Pons (tissue), 1 donor: ENCODE results near the gene KRT73.

Source experiments
- DNase-seq: peaks from one replicate; pipeline ENCODE4 v3.0.0-alpha.2; 2016; ENCODE audit warnings: low spot score

KRT73 gene

GRCh38 chr12:52618216-52618615 lies at the start of gene KRT73:
Gene KRT73 (minus strand): TSS chr12:52618559. CDS start chr12:52618524, 35 bp downstream.
- no peak for DNase-seq

DNA sequence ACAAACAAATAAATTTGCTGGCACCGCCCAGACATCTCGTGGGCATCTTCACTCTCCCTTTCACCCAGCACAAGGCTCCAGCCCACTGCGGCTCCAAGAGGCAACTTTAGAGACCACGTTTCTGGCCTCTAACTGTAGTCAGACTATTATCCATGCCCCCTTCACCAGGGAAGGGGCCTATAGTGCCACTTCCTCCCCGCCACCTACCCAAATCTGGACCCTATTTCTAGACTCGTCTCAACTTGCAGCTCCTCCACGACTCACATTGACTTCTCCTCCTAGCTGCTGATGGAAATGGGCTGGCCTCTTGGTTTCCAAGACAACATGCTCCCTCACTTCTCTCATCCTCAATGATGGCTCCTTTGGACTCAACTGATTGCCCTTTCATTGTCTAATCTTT lies 49.6 kb upstream of the KRT73 start:
- no peak for DNase-seq

DNA sequence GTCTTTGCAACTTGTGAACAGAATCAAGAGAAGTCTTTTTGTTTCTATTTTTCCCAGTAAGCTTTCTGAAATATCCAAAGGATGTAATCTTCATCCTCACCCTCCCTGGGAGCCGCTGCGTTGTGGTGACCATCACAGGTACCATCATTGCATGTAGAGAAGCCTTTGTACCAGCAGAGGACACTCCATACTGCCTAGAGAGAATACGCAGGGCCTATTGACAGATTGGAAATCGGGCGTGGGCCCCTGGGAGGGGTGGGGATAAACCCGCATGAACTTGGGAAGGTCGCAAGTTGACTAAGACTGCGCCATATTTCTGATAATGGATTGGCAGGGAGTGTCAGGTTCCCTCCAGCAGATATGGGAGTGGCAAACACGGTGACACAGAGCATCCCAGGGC lies 49.1 kb upstream of the KRT73 start:
- no peak for DNase-seq

DNA sequence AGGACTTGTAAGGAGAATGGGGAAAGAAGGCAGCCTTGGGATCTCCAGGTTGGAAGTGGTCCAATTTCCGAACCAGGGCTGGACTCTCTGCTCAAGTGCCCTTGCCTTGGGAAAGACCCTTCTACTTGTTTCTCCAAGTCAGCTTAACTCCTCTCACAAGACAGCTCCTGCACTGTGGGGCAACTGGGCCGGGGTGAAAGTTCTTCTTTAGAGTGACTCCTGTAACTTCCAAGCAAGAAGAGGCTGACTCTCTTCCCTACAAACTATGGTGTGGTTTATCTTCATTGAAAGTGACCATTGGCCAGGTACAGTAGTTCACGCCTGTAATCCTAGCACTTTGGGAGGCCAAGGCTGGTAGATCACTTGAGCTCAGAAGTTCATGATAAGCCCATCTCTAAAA lies 48.1 kb upstream of the KRT73 start:
- DNase-seq: no peak

- no peak for DNase-seq
Observed at GRCh38 chr12:52663420-52663819, 45.1 kb upstream of the KRT73 start.

GRCh38 chr12:52662918-52663229 lies 44.5 kb upstream of the KRT73 start:
- no peak for DNase-seq

DNA sequence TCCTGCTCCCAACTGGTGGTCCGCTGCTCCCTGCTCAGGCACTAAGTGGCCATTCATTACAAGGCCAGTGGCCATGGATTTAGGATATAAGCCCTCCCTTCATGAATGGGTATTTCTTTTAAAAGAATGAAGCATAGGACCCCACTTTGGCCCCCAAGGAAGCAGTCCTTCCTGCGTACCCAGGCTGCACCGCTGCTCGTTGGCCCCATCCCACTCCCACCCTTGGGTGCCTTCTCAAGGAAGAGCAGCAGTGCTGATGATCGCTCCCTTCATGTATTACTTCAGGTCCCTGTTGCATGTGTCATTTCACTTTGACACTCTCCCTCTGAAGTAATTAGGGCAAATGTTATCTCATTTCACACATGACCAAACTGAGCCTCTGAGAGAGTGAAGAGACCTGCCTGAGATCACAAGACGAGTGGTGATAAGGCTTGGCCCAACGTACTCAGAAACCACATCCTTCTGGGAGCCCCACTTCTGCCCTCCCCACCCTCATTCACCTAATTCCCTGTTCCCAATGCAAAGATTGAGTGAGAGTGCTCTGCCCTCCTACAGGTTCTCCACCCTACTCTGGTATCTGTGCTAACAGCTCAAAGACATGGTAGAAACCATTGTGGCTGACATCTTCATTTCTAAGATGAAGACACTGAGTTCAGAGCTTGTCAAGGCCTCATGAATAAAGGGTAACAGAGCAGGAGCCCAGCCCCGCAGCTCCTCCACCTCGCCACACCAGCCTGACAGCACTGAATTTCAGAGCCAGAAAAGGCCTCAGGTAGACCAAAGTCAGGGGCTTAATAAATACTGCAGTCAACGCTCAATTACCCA lies 43.9 kb upstream of the KRT73 start:
- DNase-seq: no peak

- no peak for DNase-seq
Observed at GRCh38 chr12:52661668-52662067, 43.3 kb upstream of the KRT73 start.

- no peak for DNase-seq
Observed at GRCh38 chr12:52660934-52661499, 42.7 kb upstream of the KRT73 start.

- DNase-seq: no peak
Observed at GRCh38 chr12:52659951-52660350, 41.6 kb upstream of the KRT73 start.

GRCh38 chr12:52659395-52659794 lies 41.0 kb upstream of the KRT73 start:
- no peak for DNase-seq

- no peak for DNase-seq
Observed at GRCh38 chr12:52658196-52658595, 39.8 kb upstream of the KRT73 start.

DNA sequence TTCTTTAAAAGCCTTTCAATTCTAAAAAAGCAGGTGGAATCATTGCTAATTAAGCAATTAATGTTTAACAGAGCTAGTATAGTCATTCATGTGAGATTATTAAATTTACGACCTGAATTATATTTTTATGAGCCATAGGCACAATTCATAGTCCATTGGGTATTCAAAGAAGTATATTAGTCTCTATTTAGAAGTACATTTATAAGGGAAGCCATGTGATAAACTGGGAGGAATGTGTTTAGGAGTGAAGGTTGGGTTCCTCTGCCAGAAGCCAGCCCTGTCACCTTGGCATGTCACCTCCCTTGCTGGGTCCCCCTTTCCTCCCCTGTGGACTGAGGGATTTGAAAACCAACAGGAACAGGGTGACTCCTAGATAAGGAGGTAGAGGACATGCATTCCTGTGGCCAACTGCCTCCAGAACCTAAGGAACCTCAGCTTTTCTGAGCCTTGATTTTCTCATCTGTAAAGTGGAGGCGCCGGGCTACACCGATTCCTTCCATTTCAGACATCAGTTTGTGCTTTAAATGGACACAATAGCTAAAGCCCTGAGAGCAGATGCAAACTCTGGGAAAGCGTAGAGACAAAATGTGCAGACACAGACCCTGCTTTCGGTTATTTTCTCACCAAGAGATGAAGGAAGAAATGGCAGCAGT lies 39.0 kb upstream of the KRT73 start:
- no peak for DNase-seq

DNA sequence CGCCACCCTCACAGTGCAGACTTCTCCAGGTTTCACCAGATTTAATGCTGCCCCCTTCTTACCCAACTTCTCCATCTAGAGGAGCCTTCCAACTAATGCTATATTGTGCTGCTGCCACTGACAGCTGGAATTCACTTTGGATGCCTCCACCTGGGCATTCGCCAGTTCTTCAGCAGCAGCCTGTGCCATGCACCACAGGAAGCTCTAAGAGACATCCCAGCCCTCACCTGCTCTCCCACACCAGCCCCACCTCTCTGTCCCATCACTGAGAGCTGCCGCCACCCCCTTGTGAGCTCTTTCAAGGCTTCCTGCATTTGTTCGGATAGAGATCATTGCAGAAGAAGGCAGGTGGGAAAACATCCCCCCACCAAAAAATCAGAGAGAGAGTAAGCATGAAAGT lies 38.3 kb upstream of the KRT73 start:
- no peak for DNase-seq

GRCh38 chr12:52655720-52656124 lies 37.4 kb upstream of the KRT73 start:
- DNase-seq: no peak

DNA sequence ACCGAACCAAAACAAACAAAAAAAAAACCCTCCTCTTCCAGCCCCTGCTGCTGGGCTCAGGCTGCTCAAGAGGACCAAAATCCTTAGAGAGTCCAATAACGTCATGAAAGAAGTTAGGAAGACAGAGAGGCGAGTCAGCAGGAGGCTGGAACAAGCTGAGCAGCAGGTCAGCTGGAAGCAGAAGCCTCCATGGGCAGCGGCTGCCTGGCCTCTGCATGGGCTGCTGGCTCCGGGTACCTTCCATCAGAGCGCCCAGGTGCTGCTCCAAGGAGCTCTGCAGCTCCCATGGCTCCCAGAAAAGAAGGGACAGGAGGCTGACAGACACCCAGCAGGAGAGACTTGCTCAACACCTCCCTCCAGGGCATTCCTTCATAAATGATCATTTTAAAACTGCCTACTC lies 36.9 kb upstream of the KRT73 start:
- DNase-seq: no peak

DNA sequence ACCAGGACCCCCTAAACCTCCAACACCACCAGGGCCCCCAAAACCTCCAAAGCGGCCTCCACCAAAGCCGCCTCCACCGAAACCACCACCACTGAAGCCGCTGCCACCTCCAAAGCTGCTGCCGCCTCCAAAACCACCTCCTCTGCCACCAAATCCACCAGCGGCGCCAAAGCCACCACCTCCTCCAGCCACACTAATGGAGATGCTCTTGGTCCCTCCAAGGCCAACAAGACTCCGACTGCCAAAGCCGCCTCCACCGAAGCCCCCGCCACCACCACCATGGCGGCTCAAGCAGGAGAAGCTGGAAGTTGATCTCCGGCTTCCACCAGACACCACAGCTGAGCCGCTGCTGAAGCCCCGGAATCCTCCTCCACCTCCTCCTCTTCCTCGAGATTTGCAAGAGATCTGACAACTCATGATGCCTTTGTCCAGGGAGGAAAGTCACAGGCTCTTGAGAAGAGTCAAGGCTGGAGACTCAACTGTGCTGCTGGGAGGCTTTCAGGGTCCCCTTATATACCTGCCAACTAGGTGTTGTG lies 33.4 kb upstream of the KRT73 start, which contains the start of gene KRT2:
Gene KRT2 (minus strand): TSS at position 486 of the 536 bp plus-strand sequence. CDS start 69 bp downstream, at position 417.
- no peak for DNase-seq

- no peak for DNase-seq
Observed at GRCh38 chr12:52650520-52651081, 32.2 kb upstream of the KRT73 start.

DNA sequence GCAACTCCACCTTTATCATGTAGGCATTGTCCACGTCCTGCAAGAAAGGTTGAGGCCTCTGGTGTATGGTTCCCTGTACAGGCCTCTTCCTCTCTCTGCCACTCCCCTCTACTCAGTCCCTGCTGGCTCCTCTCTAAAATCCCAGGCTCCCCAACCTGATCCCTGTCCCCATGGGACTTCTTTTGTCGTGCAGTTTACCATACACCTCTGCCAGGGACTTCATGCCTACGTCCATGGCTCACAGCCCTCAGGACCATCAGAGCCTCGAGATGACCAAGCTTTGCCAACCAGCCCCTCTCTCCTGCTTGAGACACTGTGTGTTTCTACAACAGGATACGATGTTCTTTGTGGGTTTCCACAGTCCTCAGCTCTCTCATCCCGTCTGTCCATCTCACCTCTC lies 30.7 kb upstream of the KRT73 start:
- no peak for DNase-seq

DNA sequence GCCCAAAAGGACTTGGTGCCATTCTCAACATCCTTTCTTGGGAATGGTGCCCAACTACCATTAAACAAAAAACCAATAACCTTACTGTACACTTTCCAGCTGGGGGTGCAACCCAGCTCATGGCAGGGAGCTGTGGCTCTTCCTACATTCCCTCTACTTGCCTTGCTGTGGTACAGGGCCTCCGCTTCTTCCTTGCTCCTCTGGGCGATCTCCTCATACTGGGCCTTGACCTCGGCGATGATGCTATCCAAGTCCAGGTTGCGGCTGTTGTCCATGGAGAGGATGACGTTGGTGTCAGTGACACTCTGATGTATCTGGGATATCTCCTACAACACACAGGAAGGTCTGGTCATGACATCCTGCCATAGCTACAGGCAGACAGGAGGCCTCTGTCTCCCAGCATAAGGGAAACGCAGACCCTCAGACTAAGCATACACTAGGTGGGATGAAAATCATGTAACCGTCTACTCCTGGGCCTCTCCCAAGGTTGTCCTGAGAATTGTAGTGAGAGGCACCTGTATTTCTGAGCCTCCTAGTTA lies 29.7 kb upstream of the KRT73 start:
- no peak for DNase-seq

- no peak for DNase-seq
Observed at GRCh38 chr12:52647601-52648000, 29.2 kb upstream of the KRT73 start.

DNA sequence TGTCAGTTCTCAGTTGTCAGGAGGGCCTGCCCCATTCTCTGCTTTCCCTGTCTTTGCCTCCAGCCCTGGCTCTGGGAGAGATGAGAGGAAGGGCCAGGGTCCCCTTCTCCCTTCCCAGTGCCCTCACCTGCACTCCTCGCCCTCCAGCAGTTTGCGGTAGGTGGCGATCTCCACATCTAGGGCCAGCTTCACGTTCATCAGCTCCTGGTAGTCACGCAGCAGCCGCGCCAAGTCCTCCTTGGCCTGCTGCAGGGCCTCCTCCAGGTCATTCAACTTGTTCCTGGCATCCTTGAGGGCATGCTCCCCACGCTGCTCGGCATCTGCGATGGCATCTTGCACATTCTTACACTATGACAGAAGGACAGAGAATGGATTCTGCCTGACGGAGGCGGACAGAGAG lies 28.3 kb upstream of the KRT73 start:
- DNase-seq: no peak

- DNase-seq: no peak
Observed at GRCh38 chr12:52645982-52646381, 27.6 kb upstream of the KRT73 start.
